Endometrium (tissue), 2 donors: ENCODE data around the gene FSD1.
"Not testable (repeated sequence)": the region's sequence is repeated elsewhere in the genome, so short reads cannot be mapped to it uniquely, and the experiment has no call there.

Experiments
- FAIRE-seq: peaks from 2 replicates; lab custom pipeline; 2012; peaks lifted over from hg19 to GRCh38; lab: Jason Lieb, UNC
- donor health status: control.
- donor health status: control.

The FSD1 gene

DNA sequence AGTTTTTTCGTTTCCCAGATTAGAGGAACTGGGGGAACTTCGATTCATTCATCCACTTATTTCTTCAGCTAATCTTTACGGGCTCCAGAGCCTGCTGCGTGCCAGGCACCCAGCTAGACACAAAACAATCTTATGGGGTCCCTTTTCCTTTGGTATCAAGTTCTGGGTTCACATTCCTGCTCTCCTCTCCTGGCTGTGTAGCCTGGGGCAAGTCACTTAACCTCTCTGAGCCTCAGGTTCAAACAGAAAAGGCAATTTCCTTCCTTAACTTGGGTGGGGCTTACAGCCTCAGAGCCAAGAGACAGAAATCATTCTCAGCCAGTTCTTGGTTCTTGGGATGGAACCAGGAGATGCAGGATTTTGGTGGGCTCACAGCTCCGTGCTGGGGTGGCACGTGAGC is 19.4 kb upstream of the FSD1 start:
- FAIRE-seq = no peak

DNA sequence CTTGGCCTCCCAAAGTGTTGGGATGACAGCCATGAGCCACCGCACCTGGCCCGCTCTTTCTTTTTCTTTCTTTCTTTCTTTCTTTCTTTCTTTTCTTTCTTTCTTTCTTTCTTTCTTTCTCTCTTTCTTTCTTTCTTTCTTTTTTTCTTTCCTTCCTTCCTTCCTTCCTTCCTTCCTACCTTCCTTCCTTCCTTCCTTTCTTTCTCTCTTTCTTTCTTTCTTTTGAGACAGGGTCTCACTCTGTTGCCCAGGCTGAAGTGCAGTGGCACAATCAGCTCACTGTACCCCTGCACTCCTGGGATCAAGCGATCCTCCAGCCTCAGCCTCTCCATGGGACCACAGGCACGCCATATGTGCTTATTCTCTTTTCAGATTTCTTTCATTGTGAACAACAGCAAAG is 18.3 kb upstream of the FSD1 start:
- not testable (repeated sequence) for FAIRE-seq

DNA sequence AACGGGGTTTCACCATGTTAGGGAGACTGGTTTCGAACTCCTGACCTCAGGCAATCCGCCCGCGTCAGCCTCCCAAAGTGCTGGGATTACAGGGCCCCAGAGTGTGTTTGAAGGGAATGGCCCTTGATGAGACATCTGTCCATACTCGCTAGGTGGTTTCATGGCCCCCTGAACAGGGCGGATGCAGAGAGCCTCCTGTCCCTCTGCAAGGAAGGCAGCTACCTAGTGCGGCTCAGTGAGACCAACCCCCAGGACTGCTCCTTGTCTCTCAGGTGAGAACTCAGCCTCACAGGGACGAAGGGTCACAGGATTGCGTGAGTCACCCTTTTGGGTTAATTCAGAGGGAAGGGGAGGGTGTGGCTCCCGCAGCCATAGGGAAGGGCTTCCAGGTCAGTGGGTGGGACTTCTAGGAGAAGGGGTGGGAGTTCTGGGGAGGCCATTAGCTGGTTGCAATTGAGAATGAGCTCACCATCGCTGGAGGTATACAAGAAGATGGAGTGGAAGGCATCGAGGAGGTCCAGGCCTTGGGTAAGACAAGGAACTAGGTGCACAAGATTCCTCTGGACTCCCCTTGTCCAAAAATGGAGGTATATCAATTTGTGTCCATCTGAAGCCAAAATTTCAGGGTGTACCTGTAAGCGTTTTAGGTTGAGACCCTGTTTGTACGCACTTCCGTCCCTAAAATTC is 16.2 kb upstream of the FSD1 start:
- no peak for FAIRE-seq

GRCh38 chr19:4291184-4291732 is 13.1 kb upstream of the FSD1 start:
- FAIRE-seq = no peak

GRCh38 chr19:4292515-4292914 is 11.9 kb upstream of the FSD1 start:
- no peak for FAIRE-seq

GRCh38 chr19:4294389-4294788 is 10.0 kb upstream of the FSD1 start:
- FAIRE-seq = no peak

DNA sequence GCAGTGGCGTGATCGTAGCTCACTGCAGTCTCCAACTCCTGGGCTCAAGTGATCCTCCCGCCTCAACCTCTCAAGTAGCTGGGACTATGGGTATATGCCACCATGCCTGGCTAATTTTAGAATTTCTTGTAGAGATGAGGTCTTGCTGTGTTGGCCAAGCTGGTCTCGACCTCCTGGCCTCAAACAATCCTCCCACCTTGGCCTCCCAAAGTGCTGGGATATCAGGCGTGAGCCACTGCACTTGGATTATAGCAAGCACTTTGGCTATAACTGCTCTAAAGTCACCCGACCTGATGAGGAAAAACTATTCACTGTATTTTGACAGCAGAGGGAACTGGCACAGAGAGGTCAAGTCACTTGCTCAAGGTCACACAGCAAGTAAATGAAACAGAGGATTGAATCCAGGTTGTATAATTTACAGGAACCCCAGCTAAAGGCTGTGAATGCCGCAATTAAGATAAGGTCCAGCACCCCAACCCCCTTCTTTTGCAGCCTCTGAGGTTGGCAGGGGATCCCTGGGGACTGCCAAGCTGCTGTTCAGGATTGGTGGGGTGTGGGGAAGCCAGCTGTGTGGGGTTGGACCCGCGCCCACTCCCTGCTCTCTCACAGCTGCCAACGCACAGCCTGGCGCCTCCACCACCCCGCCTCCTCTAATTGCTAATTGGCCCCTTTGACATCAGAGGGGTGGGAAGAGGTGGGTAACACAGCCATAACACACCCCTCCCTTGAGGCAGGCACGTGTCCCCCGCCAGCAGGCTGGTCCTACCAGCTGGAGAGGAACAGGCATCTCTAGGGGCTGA is 8.2 kb upstream of the FSD1 start:
- FAIRE-seq = no peak

DNA sequence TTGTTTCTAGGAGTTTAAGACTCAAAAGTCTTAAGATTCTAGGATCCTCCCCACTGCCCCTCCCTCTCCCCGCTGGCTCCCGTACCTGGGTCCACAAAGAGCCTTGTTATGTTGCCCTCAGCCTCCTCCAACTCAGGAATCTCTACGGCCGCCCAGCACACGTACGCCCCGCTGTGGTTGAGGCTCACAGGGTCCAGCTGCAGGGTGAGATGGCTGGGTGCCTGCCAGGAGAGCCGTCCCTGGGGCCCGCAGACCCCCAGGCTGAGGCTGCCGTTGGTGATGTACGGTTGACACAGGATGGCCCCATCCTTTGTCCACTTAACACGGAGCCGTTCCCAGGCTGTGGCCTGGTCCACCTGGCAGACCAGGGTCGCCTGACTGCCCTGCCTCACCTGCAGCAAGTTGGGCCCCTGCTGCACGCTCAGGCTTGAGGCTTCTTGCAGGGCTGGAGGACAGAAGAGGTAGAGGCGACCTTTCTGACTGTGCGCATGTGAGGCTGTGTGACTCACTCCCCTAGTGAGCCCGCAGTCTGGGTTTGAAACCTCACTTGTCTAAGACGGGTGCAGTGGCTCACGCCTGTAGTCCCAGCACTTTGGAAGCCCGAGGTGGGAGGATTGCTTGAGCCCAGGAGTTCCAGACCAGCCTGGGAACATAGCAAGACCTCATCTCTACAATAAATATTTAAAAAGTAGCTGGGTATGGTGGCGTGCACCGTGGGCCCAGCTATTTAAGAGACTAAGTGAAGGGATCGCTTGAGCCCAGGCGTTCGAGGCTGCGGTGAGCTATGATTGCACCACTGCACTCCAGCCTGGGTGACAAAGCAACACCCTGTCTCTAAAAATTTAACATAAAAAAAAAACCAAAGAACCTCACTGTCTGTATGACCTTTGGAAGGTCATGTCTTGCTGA is 6.2 kb upstream of the FSD1 start:
- FAIRE-seq = no peak

- no peak for FAIRE-seq
These were observed 5.4 kb upstream of the FSD1 start for GRCh38 chr19:4298810-4299550.

DNA sequence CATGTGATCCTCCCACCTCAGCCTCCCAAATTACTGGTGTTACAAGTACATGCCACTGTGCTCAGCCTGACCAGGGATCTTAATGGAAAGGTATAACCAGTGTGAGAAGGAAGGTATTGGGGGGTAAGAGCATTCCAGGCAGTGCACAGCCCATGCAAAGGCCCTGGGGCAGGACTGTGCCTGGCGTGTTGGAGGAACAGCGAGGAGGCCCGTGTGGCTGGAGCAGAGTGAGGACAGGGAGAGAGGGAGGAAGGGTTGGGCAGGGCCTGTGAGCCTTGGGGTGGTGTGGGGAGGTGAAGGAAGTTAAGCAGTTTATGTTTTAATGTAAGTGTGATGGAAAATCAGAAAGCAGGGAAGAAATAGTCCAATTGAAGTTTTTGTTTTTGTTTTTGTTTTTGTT is 3.8 kb upstream of the FSD1 start:
- FAIRE-seq = no peak

- no peak for FAIRE-seq
These were observed 2.7 kb upstream of the FSD1 start for GRCh38 chr19:4301590-4302242.

GRCh38 chr19:4302243-4302640 is 2.2 kb upstream of the FSD1 start, which contains the start of gene TMIGD2:
Gene TMIGD2 (minus strand): TSS chr19:4302389. CDS start chr19:4302385, 4 bp downstream.
- no peak for FAIRE-seq

- FAIRE-seq = no peak
These were observed 420 bp upstream of the FSD1 start for GRCh38 chr19:4303819-4304537.

GRCh38 chr19:4305257-4305612 is 837 bp downstream of the FSD1 start:
- no peak for FAIRE-seq

- FAIRE-seq = no peak
These were observed 1.3 kb downstream of the FSD1 start for GRCh38 chr19:4305659-4306058.

- FAIRE-seq = no peak
These were observed 6.1 kb downstream of the FSD1 start for GRCh38 chr19:4310247-4311121.

DNA sequence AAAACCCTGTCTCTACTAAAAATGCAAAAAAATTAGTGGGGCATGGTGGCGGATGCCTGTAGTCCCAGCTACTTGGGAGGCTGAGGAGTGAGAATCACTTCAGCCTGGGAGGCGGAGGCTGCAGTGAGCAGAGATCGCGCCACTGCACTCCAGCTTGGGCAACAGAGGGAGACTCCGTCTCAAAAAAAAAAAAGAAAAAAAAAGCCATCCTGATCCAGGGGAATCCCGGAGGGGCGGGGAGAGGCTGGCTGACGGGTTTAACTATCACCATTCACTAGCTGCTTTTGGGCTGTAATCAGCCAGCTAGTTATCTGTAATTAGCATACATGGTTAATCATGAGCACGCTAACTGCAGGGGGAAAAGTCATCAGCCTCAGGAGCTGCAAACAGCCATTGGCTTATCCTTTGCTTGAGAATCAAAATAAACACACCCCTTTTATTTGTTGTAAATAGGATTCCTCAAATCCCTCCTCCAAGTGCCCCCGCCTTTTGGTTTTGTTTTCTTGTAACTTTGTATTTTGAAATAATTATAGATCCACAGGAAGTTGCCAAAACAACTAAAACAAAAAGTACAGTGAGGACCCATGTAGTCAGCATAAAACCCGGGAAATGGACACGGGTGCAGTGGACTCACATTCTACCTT is 9.6 kb downstream of the FSD1 start:
- FAIRE-seq = peak; percentile 60

DNA sequence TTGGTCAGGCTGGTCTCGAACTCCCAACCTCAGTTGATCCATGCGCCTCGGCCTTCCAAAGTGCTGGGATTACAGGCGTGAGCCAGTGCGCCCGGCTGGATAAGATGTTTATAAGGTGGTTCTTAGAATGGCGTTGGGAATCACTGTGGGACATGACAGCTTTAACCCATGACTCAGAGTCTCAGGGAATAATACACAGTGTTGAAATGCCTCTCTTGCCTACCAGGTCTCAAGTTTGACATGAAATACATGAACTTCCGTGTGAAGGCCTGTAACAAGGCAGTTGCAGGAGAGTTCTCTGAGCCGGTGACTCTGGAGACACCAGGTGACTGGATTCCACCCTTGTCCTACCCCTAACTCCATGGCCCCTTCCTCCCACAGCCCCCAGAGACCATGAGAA is 12.6 kb downstream of the FSD1 start:
- FAIRE-seq = no peak

DNA sequence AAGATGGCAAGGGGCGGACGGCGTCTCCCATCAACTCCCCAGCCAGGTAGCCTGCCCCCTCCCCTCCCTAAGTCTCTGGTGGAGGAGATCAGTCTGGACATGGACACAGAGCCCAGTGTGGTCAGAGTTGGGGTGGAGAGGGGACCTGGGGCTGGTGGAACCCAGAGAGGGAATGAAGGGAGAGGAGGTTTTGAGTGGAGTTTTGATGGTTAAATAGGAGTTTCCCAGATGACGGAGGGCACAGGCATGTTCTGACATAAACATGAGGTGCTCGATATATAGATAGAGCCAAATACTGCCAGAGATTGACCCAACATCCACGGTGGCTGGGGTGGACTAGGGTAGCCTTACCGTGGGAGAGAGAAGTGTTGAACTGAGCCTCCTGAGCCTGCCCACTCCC is 14.1 kb downstream of the FSD1 start:
- no peak for FAIRE-seq
